ENCODE results near the gene TRIOBP. TPM values are rescaled to one million over a fixed set of nuclear protein-coding genes. Genes with fewer than 3 reads are reported as not detected.

Gene TRIOBP
- total and polyA plus RNA-seq, 2 of the 13 experiments (the other 11 are each of a cell fraction or from before 2014, with no cell fraction given): 6.1 to 15.4 TPM

GRCh38 chr22:37659066-37659896, 37.6 kb upstream of the TRIOBP start (continued):
- TF ChIP-seq REST (IDR thresholded peaks at IDR 0.05; ENCODE audit: borderline replicate concordance in 1 of 2, low read depth in 1 of 2, low read length in 2 of 2) (peak in 1 of 2 experiments; percentile 4; a peak in 1 of 4 replicates), ZBTB40 (IDR thresholded peaks at IDR 0.05) (no peak), ZBTB40 (CRISPR knock-in tag; IDR thresholded peaks at IDR 0.05) (peak; percentile 42; the same call in 1 of the 2 replicates), HIC2 (CRISPR knock-in tag; IDR thresholded peaks at IDR 0.05; ENCODE audit: low read depth) (peak; percentile 43; the same call in 1 of the 2 replicates), KDM4B (CRISPR knock-in tag; IDR thresholded peaks at IDR 0.05) (no peak), DMAP1 (CRISPR knock-in tag; IDR thresholded peaks at IDR 0.05) (peak; percentile 78), HMGXB3 (CRISPR knock-in tag; IDR thresholded peaks at IDR 0.05; ENCODE audit: borderline replicate concordance) (no peak), GATAD2A (CRISPR knock-in tag; IDR thresholded peaks at IDR 0.05) (peak; percentile 81)
